Fibroblast of lung (primary cell): ENCODE data around the gene NRG2.

Source experiments
- EZH2 ChIP-seq: IDR thresholded peaks from 2 replicates; pipeline ENCODE4 v1.5.1; 2012; ENCODE audit warnings: low read length, control low read depth, mild to moderate bottlenecking; ENCODE audit errors: missing control alignments
- TF ChIP-seq, protein P1 (sequence below), 2 donors: IDR thresholded peaks in 1 of 2; conservative IDR thresholded peaks in 1 of 2; 1 replicate in 1 of 2; 2 replicates in 1 of 2; pipeline ENCODE4 v1.5.1; 2011 to 2012; ENCODE audit warnings: low read length in 2 of 2, control low read depth in 1 of 2, inconsistent platforms in 1 of 2, low read depth in 1 of 2, mild to moderate bottlenecking in 1 of 2

DNA sequence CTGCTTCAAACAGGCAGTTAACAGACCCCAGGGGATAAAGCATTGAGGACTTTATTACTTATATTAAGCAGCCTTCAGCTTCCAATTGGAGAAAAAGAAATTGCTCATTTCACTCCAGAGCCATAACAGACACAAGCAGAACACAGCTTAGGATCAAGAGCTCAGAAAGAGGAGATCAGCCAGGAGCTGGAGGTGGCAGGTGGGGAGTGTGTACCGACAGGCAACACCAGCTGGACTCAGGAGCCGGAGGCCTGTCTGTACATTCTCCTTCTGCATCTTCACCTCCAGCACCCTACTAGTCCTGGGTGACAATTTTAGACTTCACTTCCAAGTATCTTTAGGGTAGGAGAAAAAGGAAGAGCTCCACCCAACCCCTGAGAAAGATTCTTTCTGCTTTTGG lies 35.8 kb downstream of the NRG2 start:
- TF ChIP-seq, protein P1, sequence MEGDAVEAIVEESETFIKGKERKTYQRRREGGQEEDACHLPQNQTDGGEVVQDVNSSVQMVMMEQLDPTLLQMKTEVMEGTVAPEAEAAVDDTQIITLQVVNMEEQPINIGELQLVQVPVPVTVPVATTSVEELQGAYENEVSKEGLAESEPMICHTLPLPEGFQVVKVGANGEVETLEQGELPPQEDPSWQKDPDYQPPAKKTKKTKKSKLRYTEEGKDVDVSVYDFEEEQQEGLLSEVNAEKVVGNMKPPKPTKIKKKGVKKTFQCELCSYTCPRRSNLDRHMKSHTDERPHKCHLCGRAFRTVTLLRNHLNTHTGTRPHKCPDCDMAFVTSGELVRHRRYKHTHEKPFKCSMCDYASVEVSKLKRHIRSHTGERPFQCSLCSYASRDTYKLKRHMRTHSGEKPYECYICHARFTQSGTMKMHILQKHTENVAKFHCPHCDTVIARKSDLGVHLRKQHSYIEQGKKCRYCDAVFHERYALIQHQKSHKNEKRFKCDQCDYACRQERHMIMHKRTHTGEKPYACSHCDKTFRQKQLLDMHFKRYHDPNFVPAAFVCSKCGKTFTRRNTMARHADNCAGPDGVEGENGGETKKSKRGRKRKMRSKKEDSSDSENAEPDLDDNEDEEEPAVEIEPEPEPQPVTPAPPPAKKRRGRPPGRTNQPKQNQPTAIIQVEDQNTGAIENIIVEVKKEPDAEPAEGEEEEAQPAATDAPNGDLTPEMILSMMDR (conservative IDR thresholded peaks at IDR 0.05 in 1 of 2, IDR thresholded peaks at IDR 0.05 in 1 of 2; ENCODE audit: low read depth in 1 of 2, low read length in 2 of 2) = no peak
- no peak for TF ChIP-seq EZH2
